ENCODE data around the gene CNTN4.
A peak's percentile ranks its signal among the peaks of the same experiment; 100 is the strongest.

CNTN4 gene

DNA sequence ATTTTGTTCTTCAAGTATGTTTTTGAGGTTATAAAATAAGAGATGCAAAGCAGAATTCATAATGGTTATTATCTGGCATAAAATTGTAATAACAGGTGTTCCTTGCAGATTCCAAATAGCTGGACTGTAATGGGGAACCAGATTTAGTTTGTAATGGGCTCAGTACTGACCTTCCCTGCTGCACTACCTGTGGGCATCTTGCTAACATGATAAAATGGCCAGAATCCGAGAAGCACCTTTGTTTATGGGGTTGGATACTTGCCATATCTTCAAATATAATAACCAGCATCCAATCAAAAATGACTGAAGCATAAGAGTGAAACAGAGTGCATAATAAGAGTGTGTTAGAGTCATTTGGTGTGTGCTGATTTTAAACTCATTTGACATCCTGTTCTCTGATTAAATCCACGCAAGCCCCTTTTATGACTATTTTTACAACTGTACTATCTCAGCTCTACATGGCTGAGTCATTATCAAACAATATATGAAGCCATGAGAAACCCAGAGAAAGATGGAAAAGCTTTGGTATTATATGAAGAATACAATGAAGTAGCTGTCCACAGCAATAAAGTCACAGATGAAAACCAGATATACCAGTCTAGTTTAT is 292.4 kb downstream of the CNTN4 start:
- DNase-seq (ENCODE audit: low read depth, low spot score): no peak

DNA sequence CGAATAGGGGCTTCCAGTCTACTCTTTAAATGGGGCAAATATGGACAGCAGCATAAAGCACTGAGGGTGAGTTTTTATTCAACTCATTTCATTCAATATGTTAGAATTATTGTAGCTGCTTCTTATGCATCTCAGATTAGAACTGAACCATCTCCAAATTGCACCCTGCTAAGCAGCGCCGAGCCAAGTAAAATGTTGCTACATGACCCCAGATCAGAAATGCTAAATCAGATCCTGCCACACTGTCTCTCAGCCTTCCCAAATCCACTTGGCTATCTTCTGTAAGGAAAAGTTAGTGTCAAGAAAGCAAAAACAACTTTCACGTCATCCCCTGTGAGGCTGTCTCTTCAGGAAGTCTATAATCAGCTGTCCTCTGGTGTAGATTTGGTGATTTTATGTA is 293.2 kb downstream of the CNTN4 start:
- DNase-seq (ENCODE audit: low read depth, low spot score): no peak

DNA sequence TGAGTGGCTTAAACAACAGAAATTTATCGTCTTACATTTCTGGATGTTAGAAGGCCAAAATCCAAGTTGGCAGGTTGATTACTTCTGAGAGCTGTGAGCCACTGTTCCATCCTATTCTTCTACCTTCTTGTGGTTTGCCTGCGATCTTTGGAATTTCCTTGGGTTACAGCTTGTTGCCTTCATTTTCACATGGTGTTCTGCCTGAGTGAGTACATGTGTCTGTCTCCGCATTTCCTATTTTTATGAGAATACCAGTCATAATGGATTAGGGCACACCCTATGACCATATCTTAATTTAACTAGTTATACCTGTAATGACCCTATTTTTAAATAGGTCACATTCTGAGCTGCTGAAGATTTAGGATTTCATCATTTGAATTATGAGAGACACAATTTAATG is 294.3 kb downstream of the CNTN4 start:
- no peak for DNase-seq (ENCODE audit: low read depth, low spot score)

DNA sequence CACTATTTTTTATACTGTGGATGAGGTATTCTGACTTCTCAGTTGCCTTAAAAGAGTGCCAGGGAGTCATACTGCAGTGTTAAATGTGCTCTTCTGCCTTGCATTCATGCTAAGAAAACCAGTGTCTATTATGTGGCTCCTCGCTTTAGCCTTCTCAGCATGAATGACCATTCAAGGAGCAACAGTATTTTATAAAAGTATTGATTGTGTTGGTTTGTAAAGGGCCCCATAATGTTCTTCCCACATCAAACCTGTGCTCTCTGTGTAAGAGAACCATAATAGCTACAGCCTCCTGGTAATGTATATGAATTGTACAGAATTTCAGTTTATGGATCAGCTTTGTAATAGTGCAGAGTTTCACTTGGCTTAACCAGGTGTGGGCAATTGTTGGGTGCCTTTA is 316.4 kb downstream of the CNTN4 start:
- no peak for DNase-seq (ENCODE audit: low read depth, low spot score)

DNA sequence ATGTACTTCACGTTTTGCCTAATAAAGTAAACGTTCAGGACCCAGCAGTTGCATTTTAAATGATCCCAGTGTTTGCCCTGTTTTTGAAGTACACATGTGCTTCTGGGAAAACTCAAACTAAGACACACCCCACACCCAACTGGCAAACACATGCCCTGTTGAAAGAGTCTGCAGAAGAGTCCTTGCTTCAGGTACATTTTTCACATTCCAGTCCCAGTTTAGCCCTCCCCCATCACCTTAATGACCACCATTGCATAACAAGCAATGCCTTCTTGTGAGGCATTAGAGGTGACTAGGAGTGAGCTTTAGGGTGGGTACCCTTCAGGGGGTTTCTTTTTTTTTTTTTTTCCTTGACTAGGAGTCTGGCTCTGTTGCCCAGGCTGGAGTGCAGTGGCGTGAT is 322.3 kb downstream of the CNTN4 start:
- peak; percentile 81 for DNase-seq (ENCODE audit: low read depth, low spot score)

DNA sequence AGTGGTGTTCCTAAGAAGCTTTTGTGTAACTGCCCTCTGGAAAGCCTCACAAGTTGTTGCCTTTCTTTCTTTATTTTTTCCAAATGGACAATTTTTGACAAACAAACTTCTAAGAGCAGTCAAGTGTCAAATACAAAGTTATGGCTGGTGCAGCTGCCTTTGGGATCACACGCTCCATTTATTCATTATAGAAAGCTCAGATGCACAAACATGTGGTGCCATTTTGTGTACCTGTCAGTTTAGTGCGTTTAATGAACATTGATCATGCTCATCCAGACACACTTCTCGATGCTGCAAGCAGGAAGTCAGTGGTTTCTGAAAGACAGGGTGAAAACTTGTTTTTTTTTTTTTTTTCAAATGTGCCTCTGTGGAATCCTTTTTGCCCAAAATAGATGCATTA is 324.5 kb downstream of the CNTN4 start:
- no peak for DNase-seq (ENCODE audit: low read depth, low spot score)

DNA sequence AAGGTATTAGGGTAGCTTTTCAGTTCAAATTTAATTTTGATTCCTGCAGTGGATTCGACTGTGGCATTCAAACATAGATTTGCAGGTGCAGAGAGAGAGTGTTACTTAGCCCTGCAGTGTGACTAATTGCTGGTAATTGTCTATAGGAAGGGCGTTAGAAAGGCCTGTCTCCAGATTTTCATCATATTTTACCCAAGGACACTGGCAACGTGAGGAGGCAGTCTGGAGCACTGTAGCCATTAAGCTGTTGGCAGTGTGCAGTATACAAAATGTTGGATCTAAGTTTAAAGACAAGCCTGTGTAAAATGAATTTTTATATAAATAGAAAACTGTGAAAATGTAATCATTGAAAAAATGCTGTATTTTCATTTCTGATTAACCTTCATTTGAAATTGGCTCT is 342.9 kb downstream of the CNTN4 start:
- DNase-seq (ENCODE audit: low read depth, low spot score): no peak

DNA sequence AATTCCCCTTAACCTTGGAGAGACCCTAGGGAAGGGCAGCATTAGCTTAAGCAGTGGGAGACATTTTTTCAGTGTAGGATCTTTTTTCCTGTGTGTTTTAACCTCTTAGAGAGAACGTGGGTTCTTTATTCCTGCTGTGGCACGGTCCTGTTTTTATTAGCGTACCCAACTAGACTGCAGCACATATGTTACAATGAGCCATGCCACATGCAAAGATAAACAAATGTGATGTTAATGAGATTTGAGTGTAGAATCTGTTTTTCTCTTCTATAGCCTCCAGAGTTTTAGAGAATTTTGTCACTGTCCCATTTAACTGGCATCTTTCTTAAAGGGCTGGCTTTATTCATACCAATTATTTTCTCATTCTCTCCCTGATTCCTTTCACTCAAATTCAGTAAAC is 347.5 kb downstream of the CNTN4 start:
- DNase-seq (ENCODE audit: low read depth, low spot score): no peak

DNA sequence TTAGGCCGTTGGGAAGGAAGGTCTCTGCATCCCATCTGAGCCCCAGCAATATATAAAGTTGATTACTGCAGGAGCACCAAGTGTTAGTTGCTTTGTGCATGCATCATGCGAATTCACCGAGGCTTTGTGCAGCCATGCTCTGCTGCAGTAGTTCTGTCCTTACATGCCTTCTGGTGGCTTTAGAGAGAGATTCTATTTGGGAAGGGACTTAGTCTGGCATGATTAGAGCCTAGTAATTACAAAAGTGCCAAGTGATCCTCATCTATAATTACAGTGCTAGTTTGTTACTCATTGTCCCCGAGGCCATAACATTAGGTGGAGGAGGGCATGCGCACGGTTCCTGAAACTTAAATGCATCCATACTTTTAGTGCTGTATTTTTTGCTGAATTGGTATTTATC is 353.6 kb downstream of the CNTN4 start:
- no peak for DNase-seq (ENCODE audit: low read depth, low spot score)

DNA sequence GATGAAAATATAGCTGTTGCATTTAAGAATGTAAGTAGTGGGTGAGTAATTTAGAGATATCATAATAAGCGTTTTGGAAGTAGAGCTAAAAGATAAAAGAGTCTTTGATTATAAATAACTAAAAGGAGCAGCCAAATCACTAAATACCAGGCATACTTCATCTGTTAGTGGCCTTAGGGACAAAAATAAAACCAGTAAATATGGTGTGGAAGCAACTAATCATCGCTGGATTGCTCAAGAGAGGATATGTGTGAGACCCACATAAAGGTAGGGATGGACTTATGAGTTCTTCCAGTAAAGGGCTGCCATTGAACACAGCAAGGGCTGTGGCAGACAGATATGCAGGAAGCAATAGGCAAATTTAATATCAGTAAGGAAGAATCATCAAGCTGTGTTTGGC is 356.2 kb downstream of the CNTN4 start:
- no peak for DNase-seq (ENCODE audit: low read depth, low spot score)

DNA sequence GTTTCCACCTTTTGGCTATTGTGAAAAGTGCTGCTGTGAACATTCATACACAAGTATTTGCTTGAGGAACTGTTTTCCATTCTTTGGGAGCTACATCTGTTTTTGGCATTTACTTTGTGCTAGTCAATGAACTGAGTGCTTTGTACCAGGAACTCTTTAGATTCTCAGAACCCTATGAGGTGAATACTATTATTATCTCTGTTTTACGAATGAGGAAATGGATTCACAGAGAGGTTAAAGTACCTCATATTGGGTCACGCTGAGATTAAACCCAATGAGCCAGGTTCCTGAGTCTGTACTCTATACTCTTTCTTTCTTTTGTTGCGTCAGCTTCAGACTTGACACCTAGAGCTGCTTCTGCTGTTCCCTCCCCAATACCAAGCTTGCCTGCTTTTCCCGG is 358.1 kb downstream of the CNTN4 start:
- DNase-seq (ENCODE audit: low read depth, low spot score): no peak

DNA sequence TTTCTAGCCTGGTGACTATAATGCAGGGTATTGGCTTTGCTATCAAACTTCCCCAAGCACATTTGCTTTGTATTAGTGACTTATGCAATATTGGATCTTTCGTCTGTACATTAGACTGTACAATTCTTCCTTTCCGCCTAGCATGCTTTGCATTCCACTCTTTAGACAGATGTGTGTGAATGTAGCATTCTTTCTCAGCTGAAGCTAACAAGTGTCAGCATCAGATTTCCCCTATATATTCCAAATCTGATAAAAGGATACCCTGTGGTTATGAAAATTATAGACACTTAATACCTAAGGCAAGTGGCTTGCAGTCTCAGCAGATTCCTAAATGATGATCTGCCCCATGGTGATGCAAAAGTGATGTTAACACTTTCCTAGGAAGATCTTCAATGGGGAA is 360.1 kb downstream of the CNTN4 start:
- DNase-seq (ENCODE audit: low read depth, low spot score): no peak

DNA sequence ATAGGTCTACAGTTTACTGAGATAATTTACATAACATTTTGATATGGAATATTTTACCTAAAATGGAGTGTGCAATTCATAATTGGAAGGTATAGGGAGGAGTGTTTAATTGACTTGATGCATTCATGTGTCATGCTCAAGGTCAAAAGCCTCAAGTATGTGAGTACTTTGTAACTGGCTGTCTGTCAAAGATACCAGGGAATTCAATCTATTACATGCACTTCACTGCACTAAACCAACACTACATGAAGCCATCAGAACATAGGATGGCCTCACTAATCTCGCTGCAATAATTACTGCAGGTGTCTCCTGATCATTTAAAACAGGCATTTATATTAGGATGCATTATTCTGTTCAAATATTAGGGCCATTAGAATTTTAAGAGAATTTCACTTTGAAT is 367.2 kb downstream of the CNTN4 start:
- no peak for DNase-seq (ENCODE audit: low read depth, low spot score)

DNA sequence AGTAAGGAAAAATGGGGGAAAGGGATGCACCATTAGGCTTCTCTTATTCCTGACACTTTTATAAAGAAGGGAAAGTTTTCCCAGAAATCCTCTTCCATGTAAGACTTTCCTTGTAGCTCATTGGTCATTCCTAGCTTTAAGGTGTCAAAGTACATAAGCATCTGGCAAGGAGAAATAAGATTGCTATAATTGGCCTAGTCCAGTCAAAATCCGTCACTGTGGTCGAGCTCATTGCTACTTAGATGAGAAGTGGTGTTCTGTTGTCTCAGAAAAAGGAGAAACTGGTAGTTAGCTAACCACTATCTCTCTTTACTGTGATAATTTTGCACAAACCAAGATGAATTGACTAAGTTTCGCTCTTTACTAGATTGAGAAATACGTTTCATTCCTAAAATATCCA is 370.1 kb downstream of the CNTN4 start:
- no peak for DNase-seq (ENCODE audit: low read depth, low spot score)

DNA sequence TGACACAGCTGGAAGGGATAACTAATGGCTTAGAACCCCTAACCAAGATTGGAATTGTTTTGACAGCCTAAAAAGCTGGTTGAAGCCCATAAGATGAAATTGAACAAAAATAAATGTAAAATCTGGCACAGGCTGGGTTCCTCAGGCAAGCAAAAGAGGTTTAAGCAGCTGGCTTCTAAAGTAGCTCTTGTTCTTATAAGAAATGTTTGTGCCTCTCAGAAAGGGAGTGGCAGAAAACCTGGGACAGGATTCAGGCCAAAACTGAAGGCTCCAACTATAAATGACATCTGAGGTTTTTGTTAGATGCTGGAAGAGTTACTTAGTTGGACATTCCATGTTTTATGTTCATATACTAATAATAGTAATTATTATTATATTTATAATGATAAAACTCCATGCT is 378.3 kb downstream of the CNTN4 start:
- no peak for DNase-seq (ENCODE audit: low read depth, low spot score)

DNA sequence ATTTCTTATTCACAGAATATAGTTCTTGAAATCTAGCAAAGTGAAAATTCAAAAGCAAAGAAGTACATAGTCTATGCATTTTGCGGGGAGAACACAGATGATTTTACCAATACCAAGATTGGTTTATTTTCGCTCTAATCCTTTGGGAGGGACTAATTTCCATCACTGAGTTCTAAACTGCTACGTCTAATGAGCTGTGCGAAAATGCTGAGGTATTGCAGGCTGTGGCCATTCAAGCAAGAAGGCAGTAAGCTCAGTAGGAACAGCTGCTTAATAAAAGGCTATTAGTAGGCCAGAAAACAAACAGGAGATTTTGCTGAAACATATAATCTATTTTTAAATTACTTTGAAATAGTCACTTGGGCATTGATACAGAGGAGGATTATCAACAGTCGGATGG is 379.0 kb downstream of the CNTN4 start:
- no peak for DNase-seq (ENCODE audit: low read depth, low spot score)

DNA sequence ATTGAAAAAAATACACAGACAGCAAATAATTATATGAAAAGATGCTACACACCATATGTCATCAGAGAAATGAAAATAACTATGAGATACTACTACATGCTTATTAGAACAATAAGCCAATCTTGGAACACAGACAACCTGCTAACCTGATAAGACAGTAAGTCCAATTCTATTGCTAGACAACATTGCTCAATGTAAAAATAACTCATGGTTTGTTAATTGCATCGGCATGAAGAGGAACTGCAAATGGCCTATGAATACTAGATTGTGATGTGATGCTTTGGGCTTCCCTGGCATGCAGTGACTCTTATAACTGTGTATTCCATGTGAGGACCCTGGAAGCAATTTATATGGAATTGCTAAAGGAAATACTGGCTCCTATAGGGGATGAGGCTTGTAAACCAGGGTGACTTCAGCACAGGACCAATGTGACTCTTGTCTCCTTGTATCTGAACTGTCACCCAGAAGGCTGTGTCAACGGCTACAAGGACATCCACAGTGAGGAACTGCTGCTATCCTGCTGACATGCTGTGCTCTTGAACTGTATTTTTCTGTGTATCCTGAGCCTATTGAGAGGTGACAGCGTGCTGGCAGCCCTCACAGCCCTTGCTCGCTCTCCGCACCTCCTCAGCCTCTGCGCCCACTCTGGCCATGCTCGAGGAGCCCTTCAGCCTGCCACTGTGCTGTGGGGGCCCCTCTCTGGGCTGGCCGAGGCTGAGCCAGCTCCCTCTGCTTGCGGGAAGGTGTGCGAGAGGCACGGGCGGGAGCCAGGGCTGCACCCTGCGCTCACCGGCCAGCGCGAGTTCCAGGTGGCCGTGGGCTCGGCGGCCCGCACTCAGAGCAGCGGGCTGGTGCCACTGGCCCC is 385.7 kb downstream of the CNTN4 start:
- DNase-seq (ENCODE audit: low read depth, low spot score): no peak

DNA sequence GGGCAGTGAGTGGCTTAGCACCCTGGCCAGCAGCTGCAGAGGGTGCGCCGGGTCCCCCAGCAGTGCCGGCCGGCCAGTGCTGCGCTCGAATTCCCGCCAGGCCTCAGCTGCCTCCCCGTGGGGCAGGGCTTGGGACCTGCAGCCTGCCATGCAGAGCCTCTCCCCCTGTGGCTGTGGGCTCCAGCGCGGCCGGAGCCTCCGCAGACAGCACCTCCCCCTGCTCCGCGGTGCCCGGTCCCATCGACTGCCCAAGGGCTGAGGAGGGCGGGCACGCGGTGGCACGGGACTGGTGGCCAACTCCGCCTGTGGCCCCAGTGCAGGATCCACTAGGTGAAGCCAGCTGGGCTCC is 386.3 kb downstream of the CNTN4 start:
- no peak for DNase-seq (ENCODE audit: low read depth, low spot score)

DNA sequence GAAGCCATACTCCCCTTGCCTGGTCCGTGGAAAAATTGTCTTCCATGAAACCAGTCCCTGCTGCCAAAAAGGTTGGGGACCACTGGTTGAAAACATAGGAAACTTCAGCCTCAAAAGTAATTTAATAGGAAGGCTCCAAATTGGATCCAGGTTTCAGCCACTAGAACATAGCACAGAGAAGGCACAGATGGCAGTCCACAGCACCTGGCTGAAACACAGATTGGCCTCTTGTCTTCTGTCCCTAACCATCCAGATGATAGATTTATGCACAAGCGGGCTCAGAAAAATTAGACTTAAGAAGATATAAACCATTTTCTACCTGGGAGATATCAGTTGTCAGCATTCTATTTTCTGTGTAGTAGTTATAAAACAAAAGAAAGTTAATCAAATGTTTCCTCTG is 397.1 kb downstream of the CNTN4 start:
- no peak for DNase-seq (ENCODE audit: low read depth, low spot score)

DNA sequence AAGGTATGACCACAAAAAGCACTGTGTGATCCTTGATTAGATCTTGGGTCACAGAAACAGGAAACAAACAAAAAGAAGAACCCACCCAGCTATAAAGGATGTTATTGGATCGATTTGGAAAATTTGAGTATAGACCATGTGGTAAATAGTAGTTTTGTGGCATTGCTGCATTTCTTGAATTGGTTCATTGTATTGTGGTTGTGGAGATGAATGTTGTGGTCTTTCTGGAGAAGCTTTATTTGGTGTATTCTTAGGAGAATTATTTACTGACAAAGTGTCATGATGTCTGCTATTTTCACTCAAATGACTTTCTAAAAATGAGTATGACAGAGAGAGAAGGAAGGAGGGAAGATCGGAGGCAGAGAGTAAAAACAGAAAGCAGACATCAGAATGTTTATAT is 406.2 kb downstream of the CNTN4 start:
- no peak for DNase-seq (ENCODE audit: low read depth, low spot score)

DNA sequence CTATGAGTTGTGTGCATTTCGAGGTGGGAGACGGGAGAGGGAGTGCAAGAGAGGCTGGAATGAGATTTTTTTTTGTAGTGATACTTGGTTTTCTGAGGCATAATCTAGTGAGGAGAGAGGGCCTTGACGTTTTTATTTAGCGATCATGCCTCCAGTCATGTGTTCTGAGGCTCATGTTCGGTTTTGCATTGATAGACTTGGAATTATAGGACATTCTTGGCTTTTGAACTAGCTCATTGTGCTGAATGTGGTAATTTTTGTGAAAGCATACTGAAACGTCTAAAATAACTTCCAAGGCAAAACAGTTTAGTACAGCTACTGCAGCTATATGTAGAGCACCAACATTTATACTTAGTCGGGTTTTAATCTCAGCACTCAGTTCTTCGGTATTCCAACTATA is 408.1 kb downstream of the CNTN4 start:
- no peak for DNase-seq (ENCODE audit: low read depth, low spot score)

DNA sequence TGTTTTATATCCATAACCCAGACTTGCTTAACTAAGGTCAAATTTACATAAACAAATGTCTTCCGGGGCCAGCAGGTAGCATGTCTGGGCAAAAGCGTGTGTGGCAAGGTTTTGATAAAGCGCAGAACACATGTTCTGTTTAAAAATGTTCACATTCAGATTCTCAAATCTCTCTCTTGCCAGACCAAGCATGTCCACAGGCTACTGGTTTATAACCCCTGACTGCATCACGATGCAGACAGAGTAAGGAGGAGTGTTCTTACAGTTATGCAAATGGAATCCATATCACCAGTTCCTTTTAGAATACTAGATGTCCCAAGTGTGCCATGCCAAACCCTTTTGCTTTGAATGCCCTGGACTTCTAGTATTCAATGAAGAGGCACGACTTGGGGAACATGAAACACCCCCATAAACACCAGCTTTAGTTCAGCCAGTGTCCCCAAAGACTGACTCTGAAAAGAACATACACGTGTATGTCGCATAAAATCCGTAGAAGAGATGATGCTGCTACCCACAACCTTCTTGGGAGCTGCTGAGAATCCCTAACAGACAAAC is 412.0 kb downstream of the CNTN4 start:
- DNase-seq (ENCODE audit: low read depth, low spot score): no peak

DNA sequence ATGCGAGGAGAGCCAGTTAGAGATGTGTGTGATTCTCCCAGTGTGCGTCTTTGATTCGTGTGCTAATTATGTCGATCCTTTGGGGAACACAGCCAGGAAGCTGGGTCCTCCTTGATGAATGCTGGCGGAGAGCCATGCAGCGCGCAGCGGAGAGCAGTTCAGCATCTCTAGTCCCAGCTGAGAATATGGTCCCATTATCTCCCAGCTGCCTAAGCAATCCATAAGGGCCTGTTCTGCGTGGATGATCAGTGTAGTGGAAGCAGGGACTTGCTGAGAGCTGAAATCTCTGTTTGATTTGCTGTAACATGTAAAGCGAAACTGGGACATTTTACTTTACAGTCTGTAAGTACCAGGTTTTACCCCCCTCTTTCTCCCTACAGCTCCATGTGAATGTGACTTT is 412.7 kb downstream of the CNTN4 start:
- no peak for DNase-seq (ENCODE audit: low read depth, low spot score)
